ENCODE measurements around the gene BTG1.

DNA sequence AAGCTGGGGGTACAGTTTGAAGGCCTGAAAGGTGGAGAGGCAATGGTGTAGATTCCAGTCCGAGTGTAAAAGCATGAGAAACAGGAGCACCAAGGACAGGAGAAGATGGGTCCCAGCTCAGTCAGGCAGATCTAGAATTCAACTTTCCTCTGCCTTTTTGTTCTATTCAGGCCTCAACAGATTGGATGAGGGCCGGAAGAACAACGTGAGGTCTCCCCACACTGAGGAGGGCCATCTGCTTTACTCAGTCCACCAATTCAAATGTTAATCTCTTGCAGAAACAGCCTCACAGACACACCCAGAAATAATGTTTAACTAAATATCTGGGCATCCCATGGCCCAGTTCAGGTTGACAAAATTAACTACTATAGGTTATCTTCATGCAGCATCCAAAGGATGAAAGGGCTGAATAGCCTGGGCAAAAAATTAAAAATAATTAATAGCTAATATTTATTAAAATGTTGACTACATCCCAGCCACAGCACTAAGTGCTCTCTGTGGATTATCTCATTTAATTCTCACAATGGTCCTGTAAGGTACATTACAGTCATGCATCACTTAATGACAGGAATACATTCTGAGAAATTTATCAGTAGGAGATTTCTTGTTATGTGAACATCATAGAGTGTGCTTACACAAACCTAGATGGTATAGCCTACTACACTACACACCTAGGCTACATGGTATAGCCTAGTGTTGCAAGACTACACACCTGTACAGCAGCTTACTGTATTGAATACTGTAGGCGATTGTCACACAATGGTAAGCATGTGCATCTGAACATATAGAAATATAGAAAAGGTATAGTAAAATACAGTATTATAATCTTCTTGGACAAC, 22.5 kb downstream of the BTG1 start:
- TF ChIP-seq TCF7L2 (IDR thresholded peaks at IDR 0.05; ENCODE audit: low read depth, low read length) (no peak), TBL1XR1 (IDR thresholded peaks at IDR 0.05; ENCODE audit: low read length in 2 of 2) (no peak)

Measured in K562 (cell line).